Measurements from ENCODE around the gene LRP5. TPM values are rescaled to one million over a fixed set of nuclear protein-coding genes. Genes with fewer than 3 reads are reported as not detected.

Gene LRP5
- total RNA-seq, 1 experiment from 2014 or later = 129 TPM

DNA sequence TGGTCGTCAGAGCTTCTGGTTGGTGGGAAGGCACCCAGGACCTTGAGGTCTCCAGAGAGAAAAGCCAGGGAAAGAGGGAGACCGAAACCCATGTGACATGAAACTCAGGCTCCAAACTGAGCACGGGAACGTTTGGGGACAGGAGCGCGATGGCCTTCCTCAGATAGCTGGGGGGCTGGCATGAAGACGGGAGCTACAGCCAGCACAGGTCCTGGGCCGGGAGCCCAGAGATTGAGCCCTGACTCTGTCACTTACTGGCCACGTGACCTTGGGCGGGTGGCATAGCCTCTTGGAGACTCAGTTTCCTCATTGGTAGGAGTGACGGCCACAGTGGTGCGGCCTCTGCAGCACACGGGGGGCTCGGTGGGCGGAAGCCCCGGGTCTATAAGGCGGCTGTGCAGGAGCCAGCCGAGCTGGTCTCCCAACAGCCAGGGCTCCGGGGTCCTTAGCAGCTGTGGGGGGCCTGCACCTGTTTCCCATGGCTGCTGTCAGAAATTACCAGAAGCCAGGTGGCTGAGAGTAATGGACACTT lies 111.8 kb downstream of the LRP5 start:
- Histone ChIP-seq H3K36me3 (ENCODE audit: low read depth) (peaks cover 10% of the 10 kb centered on the region; the same call in 1 of the 2 replicates), H3K27me3 (ENCODE audit: insufficient read depth, low read depth) (no peaks in the 10 kb centered on the region), H3K27ac (no peak overlapping the region), H3K9me3 (ENCODE audit: insufficient read depth, low read depth) (peaks cover 3% of the 10 kb centered on the region; the same call in 1 of the 2 replicates), H3K4me3 (no peak overlapping the region), H3F3A (ENCODE audit: insufficient read depth, low read depth) (no peaks in the 10 kb centered on the region), H3K79me2 (ENCODE audit: low read depth) (no peaks in the 10 kb centered on the region), H3K9me2 (ENCODE audit: insufficient read depth) (no peaks in the 10 kb centered on the region), H3K4me2 (no peak overlapping the region), H4K20me1 (ENCODE audit: insufficient read depth) (0 out of 2 replicates have a peak, but pooled peaks cover 6% of the 10 kb centered on the region), H3K4me1 (replicated peaks; ENCODE audit: insufficient read depth) (no peaks in the 10 kb centered on the region), H2AFZ (no peak overlapping the region)
- ChIA-PET POLR2A (ENCODE audit: unreplicated experiment) (no interaction called here), CTCF (no interaction called here)
- intact Hi-C loops (cut with micrococcal nuclease; ENCODE audit: unreplicated experiment) = no loop called here
- DNase-seq = no peak
- no TSS peak for BruUV-seq (replicated peaks)
- TF ChIP-seq CTCF (conservative IDR thresholded peaks at IDR 0.05) = no peak

- H3K36me3 ChIP-seq (ENCODE audit: low read depth) = peaks cover 19% of the 10 kb centered on the region
- no peak for DNase-seq
- no peak overlapping the region for H3K4me2 ChIP-seq
- H3K4me1 ChIP-seq (replicated peaks; ENCODE audit: insufficient read depth) = no peaks in the 10 kb centered on the region
- H3K4me3 ChIP-seq = no peak overlapping the region
- H3K9me2 ChIP-seq (ENCODE audit: insufficient read depth) = no peaks in the 10 kb centered on the region
- no peak overlapping the region for H2AFZ ChIP-seq
- peaks cover 10% of the 10 kb centered on the region; the same call in 1 of the 2 replicates for H3K9me3 ChIP-seq (ENCODE audit: insufficient read depth, low read depth)
- ChIA-PET POLR2A (ENCODE audit: unreplicated experiment) (no interaction called here), CTCF (no interaction called here)
- H3K27me3 ChIP-seq (ENCODE audit: insufficient read depth, low read depth) = no peaks in the 10 kb centered on the region
- H4K20me1 ChIP-seq (ENCODE audit: insufficient read depth) = 0 out of 2 replicates have a peak, but pooled peaks cover 6% of the 10 kb centered on the region
- no peaks in the 10 kb centered on the region; the same call in 1 of the 2 replicates for H3F3A ChIP-seq (ENCODE audit: insufficient read depth, low read depth)
- intact Hi-C loops (cut with micrococcal nuclease; ENCODE audit: unreplicated experiment) = no loop called here
- no TSS peak for BruUV-seq (replicated peaks)
- H3K27ac ChIP-seq = no peak overlapping the region
- TF ChIP-seq EZH2 (IDR thresholded peaks at IDR 0.05; ENCODE audit: low read depth) (no peak), CTCF (conservative IDR thresholded peaks at IDR 0.05) (no peak)
- H3K79me2 ChIP-seq (ENCODE audit: low read depth) = no peaks in the 10 kb centered on the region
Observed at GRCh38 chr11:68424981-68425865, 112.8 kb downstream of the LRP5 start.

DNA sequence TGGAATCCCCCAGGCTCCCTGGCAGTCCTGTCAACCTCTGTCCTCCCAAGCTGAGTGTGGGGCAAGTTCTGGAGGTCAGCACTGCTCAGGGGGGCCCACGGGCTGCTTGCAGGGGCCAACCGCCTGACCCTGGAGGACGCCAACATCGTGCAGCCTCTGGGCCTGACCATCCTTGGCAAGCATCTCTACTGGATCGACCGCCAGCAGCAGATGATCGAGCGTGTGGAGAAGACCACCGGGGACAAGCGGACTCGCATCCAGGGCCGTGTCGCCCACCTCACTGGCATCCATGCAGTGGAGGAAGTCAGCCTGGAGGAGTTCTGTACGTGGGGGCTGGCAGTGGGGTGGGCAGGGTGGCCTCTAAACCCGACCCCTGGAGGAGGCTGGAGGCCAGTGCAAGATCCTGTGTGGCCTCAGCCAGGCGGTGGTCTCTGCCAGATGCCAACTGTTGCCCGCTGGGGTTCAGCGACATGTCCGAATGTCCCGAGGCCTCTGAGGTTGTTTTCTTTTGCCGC lies 113.5 kb downstream of the LRP5 start:
- intact Hi-C loops (cut with micrococcal nuclease; ENCODE audit: unreplicated experiment) = no loop called here
- no peak for DNase-seq
- no peak overlapping the region for H3K27ac ChIP-seq
- H3K4me3 ChIP-seq = no peak overlapping the region
- H2AFZ ChIP-seq = no peak overlapping the region
- H3K4me2 ChIP-seq = no peak overlapping the region
- TF ChIP-seq CTCF (conservative IDR thresholded peaks at IDR 0.05) (no peak), EZH2 (IDR thresholded peaks at IDR 0.05; ENCODE audit: low read depth) (no peak)
- peaks cover 10% of the 10 kb centered on the region; the same call in 1 of the 2 replicates for H3K9me3 ChIP-seq (ENCODE audit: insufficient read depth, low read depth)
- H3K79me2 ChIP-seq (ENCODE audit: low read depth) = no peaks in the 10 kb centered on the region
- H3K9me2 ChIP-seq (ENCODE audit: insufficient read depth) = no peaks in the 10 kb centered on the region
- ChIA-PET CTCF (no interaction called here), POLR2A (ENCODE audit: unreplicated experiment) (interaction anchor here (0.7 kb wide), 1 partner anchor 48 kb away, joined by 3 read pairs; no protein-coding TSS in a partner anchor)
- no peaks in the 10 kb centered on the region; the same call in 1 of the 2 replicates for H3F3A ChIP-seq (ENCODE audit: insufficient read depth, low read depth)
- H3K4me1 ChIP-seq (replicated peaks; ENCODE audit: insufficient read depth) = no peaks in the 10 kb centered on the region
- H3K27me3 ChIP-seq (ENCODE audit: insufficient read depth, low read depth) = no peaks in the 10 kb centered on the region
- H3K36me3 ChIP-seq (ENCODE audit: low read depth) = peaks cover 19% of the 10 kb centered on the region
- 0 out of 2 replicates have a peak, but pooled peaks cover 6% of the 10 kb centered on the region for H4K20me1 ChIP-seq (ENCODE audit: insufficient read depth)
- no TSS peak for BruUV-seq (replicated peaks)
